ENCODE measurements around the gene ULK4.

- TF ChIP-seq CTCF (IDR thresholded peaks at IDR 0.05; ENCODE audit: insufficient read depth, low read length, poor library complexity, severe bottlenecking) (no peak), EZH2phosphoT487 (conservative IDR thresholded peaks at IDR 0.05; ENCODE audit: low read length) (no peak)
Observed at GRCh38 chr3:41478278-41478677, 483.6 kb downstream of the ULK4 start.

Measured in SU-DHL-6 (cell line).